SK-N-MC (cell line): Measurements from ENCODE around the gene RUNX1.

Experiments
- EZH2 ChIP-seq: fragments of 200-600 bp; sonication (generic); IDR thresholded peaks from one replicate; pipeline ENCODE4 v1.6.1; 2017; ENCODE audit warnings: antibody characterized with exemption
- FOXP2 ChIP-seq: optimal IDR thresholded peaks from 2 replicates; pipeline ENCODE3; 2011; ENCODE audit warnings: mild to moderate bottlenecking, moderate library complexity; ENCODE audit not compliant: insufficient read depth; ENCODE audit errors: extremely low read length, control extremely low read depth
- POLR2AphosphoS5 ChIP-seq: IDR thresholded peaks from 2 replicates; pipeline ENCODE4 v1.6.1; 2012; ENCODE audit warnings: mild to moderate bottlenecking, low read depth, low read length, borderline replicate concordance

DNA sequence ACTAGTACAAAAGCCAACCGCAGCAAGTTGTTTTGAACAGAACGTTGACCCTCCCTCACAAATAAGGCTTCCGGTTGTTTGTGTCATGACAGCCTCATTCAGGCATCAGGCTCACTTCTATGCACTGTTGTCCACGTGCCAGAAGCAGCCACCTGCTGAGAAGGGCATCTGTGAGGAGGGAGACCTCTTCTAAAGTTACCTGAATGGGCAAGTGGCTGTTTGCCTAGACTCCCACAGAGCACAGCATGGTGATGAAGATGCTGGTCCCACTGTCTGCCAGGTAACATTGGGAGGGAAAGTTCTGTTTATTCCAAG lies 204.2 kb downstream of the RUNX1 start:
- TF ChIP-seq EZH2 (no peak), POLR2AphosphoS5 (no peak), FOXP2 (no peak)
